Caco-2 (cell line): Measurements from ENCODE around the gene EPO. TPM values are rescaled to one million over a fixed set of nuclear protein-coding genes. Genes with fewer than 3 reads are reported as not detected.
A peak's percentile ranks its signal among the peaks of the same experiment; 100 is the strongest.

Source experiments
- BruUV-seq: library from RNA; stranded (reverse); fragments of 400-500 nt; replicated peaks from 2 replicates; lab custom pipeline; 2021; lab: Mats Ljungman, UMichigan
- CTCF ChIA-PET: fragments of 300-600 bp; sonication (Branson Sonifier 250); formaldehyde crosslinking; loops from one replicate; lab custom pipeline; 2022; ENCODE audit warnings: antibody characterized with exemption; lab: Charles Lee
- POLR2A ChIA-PET: fragments of 300-600 bp; sonication (Branson Sonifier 250); formaldehyde crosslinking; loops from one replicate; lab custom pipeline; 2022; ENCODE audit warnings: antibody characterized with exemption; lab: Charles Lee
- DNase-seq, 2 experiments: peaks; one replicate each; pipeline versions ENCODE4 v3.0.0 to v3.0.0-alpha.2; 2020 to 2022
- H3K27me3 ChIP-seq: replicated peaks from 2 replicates; pipeline ENCODE4 v1.6.0; 2011; ENCODE audit warnings: low read length; ENCODE audit not compliant: control insufficient read depth, insufficient read depth
- H3K36me3 ChIP-seq: 2 replicates; pipeline ENCODE4 v1.5.1; 2011; ENCODE audit warnings: low read length; ENCODE audit not compliant: control insufficient read depth, insufficient read depth
- H3K4me1 ChIP-seq: fragments of 250-450 bp; sonication (Bioruptor Pico); 2 replicates; pipeline ENCODE4 v1.5.1; 2020; ENCODE audit warnings: mild to moderate bottlenecking
- H3K4me3 ChIP-seq: 2 replicates; pipeline ENCODE4 v1.5.1; 2011; ENCODE audit warnings: low read depth, mild to moderate bottlenecking, control low read depth, low read length
- H3K9me3 ChIP-seq: fragments of 250-450 bp; sonication (Bioruptor Pico); 2 replicates; pipeline ENCODE4 v1.5.1; 2020; ENCODE audit warnings: mild to moderate bottlenecking, moderate library complexity
- H3K27ac Mint-ChIP-seq: one replicate; pipeline ENCODE4 v1.8.0; 2022; ENCODE audit warnings: mixed read lengths; ENCODE audit not compliant: unreplicated experiment
- H3K27me3 Mint-ChIP-seq: one replicate; pipeline ENCODE4 v1.8.0; 2022; ENCODE audit warnings: mixed read lengths; ENCODE audit not compliant: insufficient read depth, unreplicated experiment
- H3K36me3 Mint-ChIP-seq: one replicate; pipeline ENCODE4 v1.8.0; 2022; ENCODE audit warnings: mild to moderate bottlenecking, mixed read lengths; ENCODE audit not compliant: insufficient read depth, unreplicated experiment
- H3K4me1 Mint-ChIP-seq: one replicate; pipeline ENCODE4 v1.8.0; 2022; ENCODE audit warnings: low read depth, mixed read lengths; ENCODE audit not compliant: unreplicated experiment
- H3K4me3 Mint-ChIP-seq: one replicate; pipeline ENCODE4 v1.8.0; 2022; ENCODE audit warnings: mild to moderate bottlenecking, moderate library complexity, mixed read lengths; ENCODE audit not compliant: unreplicated experiment
- H3K9me3 Mint-ChIP-seq: one replicate; pipeline ENCODE4 v1.8.0; 2022; ENCODE audit warnings: mixed read lengths; ENCODE audit not compliant: unreplicated experiment
- CTCF ChIP-seq, 2 experiments: fragments of 200-600 bp in 1 of 2; IDR thresholded peaks; 1 replicate in 1 of 2; 2 replicates in 1 of 2; pipeline versions ENCODE4 v1.5.1 to v1.8.0; 2011 to 2022; ENCODE audit warnings: antibody characterized with exemption in 1 of 2, control low read depth in 1 of 2, inconsistent platforms in 1 of 2, low read depth in 1 of 2, low read length in 1 of 2, mild to moderate bottlenecking in 1 of 2, moderate library complexity in 1 of 2; ENCODE audit not compliant: insufficient read depth in 1 of 2, severe bottlenecking in 1 of 2, unreplicated experiment in 1 of 2
- intact Hi-C: fragments of 100-400 bp; cut with micrococcal nuclease; formaldehyde crosslinking; loops from one replicate; pipeline ENCODE4 v1.10.0; 2022; ENCODE audit not compliant: unreplicated experiment
- total RNA-seq: library from RNA; stranded (reverse); gene quantifications from 2 replicates; pipeline ENCODE4 v1.2.3, GENCODE V29; 2022

Gene EPO
- total RNA-seq, 1 experiment from 2014 or later, result 1.1 TPM

GRCh38 chr7:100679129-100679926 lies 40.9 kb upstream of the EPO start:
- DNase-seq, result no peak
- ChIA-PET CTCF (interaction anchor here (1.6 kb wide), 1 partner anchor 26 kb away, joined by 6 read pairs; the partner anchor contains the start of gene POP7), POLR2A (no interaction called here)
- Mint-ChIP-seq H3K4me1 (peaks cover 6% of the 10 kb centered on the region), H3K36me3 (peaks cover 67% of the 10 kb centered on the region), H3K27me3 (no peaks in the 10 kb centered on the region), H3K9me3 (no peaks in the 10 kb centered on the region), H3K4me3 (no peak overlapping the region), H3K27ac (no peak overlapping the region)
- BruUV-seq, result TSS peak; percentile 45
- H3K4me3 ChIP-seq, result no peak overlapping the region
- H3K9me3 ChIP-seq, result no peaks in the 10 kb centered on the region
- H3K36me3 ChIP-seq, result peaks cover 11% of the 10 kb centered on the region
- no peaks in the 10 kb centered on the region; the same call in 1 of the 2 replicates for H3K4me1 ChIP-seq
- TF ChIP-seq CTCF (IDR thresholded peaks at IDR 0.05; ENCODE audit: insufficient read depth in 1 of 2, low read depth in 1 of 2, low read length in 1 of 2, severe bottlenecking in 1 of 2, unreplicated experiment in 1 of 2), result no peak
- intact Hi-C loops, result no loop called here
- H3K27me3 ChIP-seq, result no peaks in the 10 kb centered on the region

- Histone ChIP-seq H3K4me3 (no peak overlapping the region), H3K9me3 (no peaks in the 10 kb centered on the region), H3K4me1 (no peaks in the 10 kb centered on the region; the same call in 1 of the 2 replicates), H3K36me3 (peaks cover 11% of the 10 kb centered on the region), H3K27me3 (no peaks in the 10 kb centered on the region)
- Mint-ChIP-seq H3K4me1 (peaks cover 6% of the 10 kb centered on the region), H3K4me3 (no peak overlapping the region), H3K27ac (no peak overlapping the region), H3K9me3 (no peaks in the 10 kb centered on the region), H3K36me3 (peaks cover 68% of the 10 kb centered on the region), H3K27me3 (no peaks in the 10 kb centered on the region)
- DNase-seq, result no peak
- ChIA-PET POLR2A (no interaction called here), CTCF (interaction anchor here (0.7 to 1.6 kb wide), 2 partner anchors 26 to 93 kb away, joined by 4 to 6 read pairs; partner anchors contain the start of gene POP7)
- no TSS peak for BruUV-seq
- TF ChIP-seq CTCF (IDR thresholded peaks at IDR 0.05; ENCODE audit: insufficient read depth in 1 of 2, low read depth in 1 of 2, low read length in 1 of 2, severe bottlenecking in 1 of 2, unreplicated experiment in 1 of 2), result no peak
- intact Hi-C loops, result no loop called here
These were observed 40.2 kb upstream of the EPO start for GRCh38 chr7:100679927-100680575.

GRCh38 chr7:100680576-100681271 lies 39.5 kb upstream of the EPO start:
- no TSS peak for BruUV-seq
- Histone ChIP-seq H3K4me3 (no peak overlapping the region), H3K27me3 (no peaks in the 10 kb centered on the region), H3K36me3 (peaks cover 16% of the 10 kb centered on the region), H3K9me3 (no peaks in the 10 kb centered on the region), H3K4me1 (no peaks in the 10 kb centered on the region; the same call in 1 of the 2 replicates)
- peaks cover 75% of the 10 kb centered on the region for H3K36me3 Mint-ChIP-seq
- TF ChIP-seq CTCF (IDR thresholded peaks at IDR 0.05; ENCODE audit: insufficient read depth in 1 of 2, low read depth in 1 of 2, low read length in 1 of 2, severe bottlenecking in 1 of 2, unreplicated experiment in 1 of 2), result no peak
- ChIA-PET POLR2A (no interaction called here), CTCF (interaction anchor here (0.6 to 1.6 kb wide), 3 partner anchors 25 to 141 kb away, joined by 3 to 6 read pairs (median 4); partner anchors contain the start of gene POP7)
- H3K9me3 Mint-ChIP-seq, result no peaks in the 10 kb centered on the region
- no peaks in the 10 kb centered on the region for H3K27me3 Mint-ChIP-seq
- peaks cover 6% of the 10 kb centered on the region for H3K4me1 Mint-ChIP-seq
- no peak overlapping the region for H3K4me3 Mint-ChIP-seq
- DNase-seq, result no peak
- intact Hi-C loops, result no loop called here
- no peak overlapping the region for H3K27ac Mint-ChIP-seq
